ENCODE results near the gene ATP6V0E2. TPM values are rescaled to one million over a fixed set of nuclear protein-coding genes. Genes with fewer than 3 reads are reported as not detected.

Gene ATP6V0E2
- total RNA-seq, 1 experiment from 2014 or later: 25.5 TPM

DNA sequence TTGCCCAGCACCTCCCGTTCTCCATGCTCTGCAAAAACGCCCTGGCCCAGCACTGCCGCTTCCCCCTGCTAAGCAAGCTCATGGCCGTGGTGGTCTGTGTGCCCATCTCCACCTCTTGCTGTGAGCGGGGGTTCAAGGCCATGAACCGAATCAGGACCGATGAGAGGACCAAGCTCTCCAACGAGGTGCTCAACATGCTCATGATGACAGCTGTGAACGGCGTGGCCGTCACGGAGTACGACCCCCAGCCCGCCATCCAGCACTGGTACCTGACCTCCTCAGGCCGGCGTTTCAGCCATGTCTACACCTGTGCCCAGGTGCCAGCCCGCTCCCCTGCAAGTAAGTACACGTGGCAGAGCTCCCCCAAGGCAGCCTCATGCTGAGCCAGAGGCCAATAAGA lies 11.6 kb upstream of the ATP6V0E2 start:
- ChIA-PET CTCF (no interaction called here), RAD21 (ENCODE audit: low non-redundant PET in 1 of 2, low total read pairs in 2 of 2, uncharacterized antibody in 2 of 2, unreplicated experiment in 2 of 2) (no interaction called here), POLR2A (no interaction called here)
- no TSS peak for BruUV-seq (replicated peaks)
- DNase-seq (ENCODE audit: low read depth, low spot score) (no peak), ATAC-seq (no peak)
- no peaks in the 10 kb centered on the region for H3K9me3 ChIP-seq (ENCODE audit: control insufficient read depth in 1 of 2, insufficient read depth in 1 of 2, low read depth in 1 of 2, low read length in 2 of 2)
- H3K27ac ChIP-seq (ENCODE audit: low read depth, low read length): no peak overlapping the region
- H3K36me3 ChIP-seq (ENCODE audit: control insufficient read depth in 1 of 2, insufficient read depth in 2 of 2, low read length in 2 of 2): no peaks in the 10 kb centered on the region
- H3K4me1 ChIP-seq (ENCODE audit: control insufficient read depth in 1 of 2, insufficient read depth in 2 of 2, low read length in 2 of 2): peaks cover 0 to 7% of the 10 kb centered on the region in 2 experiments; a peak in 1 of 4 replicates
- H3K27me3 ChIP-seq (ENCODE audit: insufficient read depth, low read length): no peaks in the 10 kb centered on the region
- H3K4me2 ChIP-seq (ENCODE audit: low read length): no peak overlapping the region
- TF ChIP-seq, protein P1, sequence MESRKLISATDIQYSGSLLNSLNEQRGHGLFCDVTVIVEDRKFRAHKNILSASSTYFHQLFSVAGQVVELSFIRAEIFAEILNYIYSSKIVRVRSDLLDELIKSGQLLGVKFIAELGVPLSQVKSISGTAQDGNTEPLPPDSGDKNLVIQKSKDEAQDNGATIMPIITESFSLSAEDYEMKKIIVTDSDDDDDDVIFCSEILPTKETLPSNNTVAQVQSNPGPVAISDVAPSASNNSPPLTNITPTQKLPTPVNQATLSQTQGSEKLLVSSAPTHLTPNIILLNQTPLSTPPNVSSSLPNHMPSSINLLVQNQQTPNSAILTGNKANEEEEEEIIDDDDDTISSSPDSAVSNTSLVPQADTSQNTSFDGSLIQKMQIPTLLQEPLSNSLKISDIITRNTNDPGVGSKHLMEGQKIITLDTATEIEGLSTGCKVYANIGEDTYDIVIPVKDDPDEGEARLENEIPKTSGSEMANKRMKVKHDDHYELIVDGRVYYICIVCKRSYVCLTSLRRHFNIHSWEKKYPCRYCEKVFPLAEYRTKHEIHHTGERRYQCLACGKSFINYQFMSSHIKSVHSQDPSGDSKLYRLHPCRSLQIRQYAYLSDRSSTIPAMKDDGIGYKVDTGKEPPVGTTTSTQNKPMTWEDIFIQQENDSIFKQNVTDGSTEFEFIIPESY (IDR thresholded peaks at IDR 0.05; ENCODE audit: extremely low read depth, insufficient replicate concordance, low read length): no peak
- TF ChIP-seq TCF7L2 (IDR thresholded peaks at IDR 0.05; ENCODE audit: borderline replicate concordance, extremely low read depth, insufficient read depth, insufficient read length): no peak
- TF ChIP-seq EGR1 (IDR thresholded peaks at IDR 0.05; ENCODE audit: low read depth): no peak
- TF ChIP-seq SRF (IDR thresholded peaks at IDR 0.05; ENCODE audit: low read depth): no peak
- TF ChIP-seq CEBPB (IDR thresholded peaks at IDR 0.05; ENCODE audit: low read depth): no peak
- no peak for TF ChIP-seq SP1 (IDR thresholded peaks at IDR 0.05; ENCODE audit: low read depth)
- TF ChIP-seq, protein P2, sequence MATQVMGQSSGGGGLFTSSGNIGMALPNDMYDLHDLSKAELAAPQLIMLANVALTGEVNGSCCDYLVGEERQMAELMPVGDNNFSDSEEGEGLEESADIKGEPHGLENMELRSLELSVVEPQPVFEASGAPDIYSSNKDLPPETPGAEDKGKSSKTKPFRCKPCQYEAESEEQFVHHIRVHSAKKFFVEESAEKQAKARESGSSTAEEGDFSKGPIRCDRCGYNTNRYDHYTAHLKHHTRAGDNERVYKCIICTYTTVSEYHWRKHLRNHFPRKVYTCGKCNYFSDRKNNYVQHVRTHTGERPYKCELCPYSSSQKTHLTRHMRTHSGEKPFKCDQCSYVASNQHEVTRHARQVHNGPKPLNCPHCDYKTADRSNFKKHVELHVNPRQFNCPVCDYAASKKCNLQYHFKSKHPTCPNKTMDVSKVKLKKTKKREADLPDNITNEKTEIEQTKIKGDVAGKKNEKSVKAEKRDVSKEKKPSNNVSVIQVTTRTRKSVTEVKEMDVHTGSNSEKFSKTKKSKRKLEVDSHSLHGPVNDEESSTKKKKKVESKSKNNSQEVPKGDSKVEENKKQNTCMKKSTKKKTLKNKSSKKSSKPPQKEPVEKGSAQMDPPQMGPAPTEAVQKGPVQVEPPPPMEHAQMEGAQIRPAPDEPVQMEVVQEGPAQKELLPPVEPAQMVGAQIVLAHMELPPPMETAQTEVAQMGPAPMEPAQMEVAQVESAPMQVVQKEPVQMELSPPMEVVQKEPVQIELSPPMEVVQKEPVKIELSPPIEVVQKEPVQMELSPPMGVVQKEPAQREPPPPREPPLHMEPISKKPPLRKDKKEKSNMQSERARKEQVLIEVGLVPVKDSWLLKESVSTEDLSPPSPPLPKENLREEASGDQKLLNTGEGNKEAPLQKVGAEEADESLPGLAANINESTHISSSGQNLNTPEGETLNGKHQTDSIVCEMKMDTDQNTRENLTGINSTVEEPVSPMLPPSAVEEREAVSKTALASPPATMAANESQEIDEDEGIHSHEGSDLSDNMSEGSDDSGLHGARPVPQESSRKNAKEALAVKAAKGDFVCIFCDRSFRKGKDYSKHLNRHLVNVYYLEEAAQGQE (IDR thresholded peaks at IDR 0.05; ENCODE audit: low read depth): no peak
- no peak for TF ChIP-seq EZH2phosphoT487 (IDR thresholded peaks at IDR 0.05; ENCODE audit: borderline replicate concordance)
- TF ChIP-seq SIN3A (IDR thresholded peaks at IDR 0.05; ENCODE audit: low read depth): no peak
- no peak for TF ChIP-seq JUND (IDR thresholded peaks at IDR 0.05)
- TF ChIP-seq POLR2A (IDR thresholded peaks at IDR 0.05; ENCODE audit: borderline replicate concordance, extremely low read depth, insufficient read depth, insufficient read length): no peak
- no peak for TF ChIP-seq EZH2 (IDR thresholded peaks at IDR 0.05)
- TF ChIP-seq RAD21 (IDR thresholded peaks at IDR 0.05; ENCODE audit: low read depth): no peak
- TF ChIP-seq, protein P3, sequence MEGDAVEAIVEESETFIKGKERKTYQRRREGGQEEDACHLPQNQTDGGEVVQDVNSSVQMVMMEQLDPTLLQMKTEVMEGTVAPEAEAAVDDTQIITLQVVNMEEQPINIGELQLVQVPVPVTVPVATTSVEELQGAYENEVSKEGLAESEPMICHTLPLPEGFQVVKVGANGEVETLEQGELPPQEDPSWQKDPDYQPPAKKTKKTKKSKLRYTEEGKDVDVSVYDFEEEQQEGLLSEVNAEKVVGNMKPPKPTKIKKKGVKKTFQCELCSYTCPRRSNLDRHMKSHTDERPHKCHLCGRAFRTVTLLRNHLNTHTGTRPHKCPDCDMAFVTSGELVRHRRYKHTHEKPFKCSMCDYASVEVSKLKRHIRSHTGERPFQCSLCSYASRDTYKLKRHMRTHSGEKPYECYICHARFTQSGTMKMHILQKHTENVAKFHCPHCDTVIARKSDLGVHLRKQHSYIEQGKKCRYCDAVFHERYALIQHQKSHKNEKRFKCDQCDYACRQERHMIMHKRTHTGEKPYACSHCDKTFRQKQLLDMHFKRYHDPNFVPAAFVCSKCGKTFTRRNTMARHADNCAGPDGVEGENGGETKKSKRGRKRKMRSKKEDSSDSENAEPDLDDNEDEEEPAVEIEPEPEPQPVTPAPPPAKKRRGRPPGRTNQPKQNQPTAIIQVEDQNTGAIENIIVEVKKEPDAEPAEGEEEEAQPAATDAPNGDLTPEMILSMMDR (IDR thresholded peaks at IDR 0.05 in 2 of 3, conservative IDR thresholded peaks at IDR 0.05 in 1 of 3; ENCODE audit: borderline replicate concordance in 1 of 3, insufficient read depth in 1 of 3, low read depth in 2 of 3, low read length in 2 of 3): no peak
- no peak for TF ChIP-seq YY1 (IDR thresholded peaks at IDR 0.05; ENCODE audit: extremely low read depth, insufficient replicate concordance, low read depth, low read length)
- TF ChIP-seq, protein P4, sequence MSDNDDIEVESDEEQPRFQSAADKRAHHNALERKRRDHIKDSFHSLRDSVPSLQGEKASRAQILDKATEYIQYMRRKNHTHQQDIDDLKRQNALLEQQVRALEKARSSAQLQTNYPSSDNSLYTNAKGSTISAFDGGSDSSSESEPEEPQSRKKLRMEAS (IDR thresholded peaks at IDR 0.05): no peak
- no peak for TF ChIP-seq ELF1 (IDR thresholded peaks at IDR 0.05; ENCODE audit: borderline replicate concordance, low read depth)
- H3K9ac ChIP-seq (ENCODE audit: low read length): no peak overlapping the region
- H3K79me2 ChIP-seq (ENCODE audit: insufficient read depth, low read length): no peaks in the 10 kb centered on the region
- H3K4me3 ChIP-seq (replicated peaks in 1 of 2; ENCODE audit: low read depth in 1 of 2, low read length in 2 of 2): no peak overlapping the region
- intact Hi-C loops (cut with micrococcal nuclease): no loop called here
- H4K20me1 ChIP-seq (ENCODE audit: insufficient read depth): no peaks in the 10 kb centered on the region
- no peak overlapping the region for H2AFZ ChIP-seq (ENCODE audit: low read depth, low read length, poor library complexity, severe bottlenecking)
- H3K9me2 ChIP-seq (ENCODE audit: insufficient read depth): no peaks in the 10 kb centered on the region
